Skeletal muscle satellite cell (primary cell): ENCODE measurements around the gene GRID1.

ENCODE experiments used
- H3K27me3 ChIP-seq: 2 replicates; pipeline ENCODE4 v1.7.0; 2013; ENCODE audit warnings: low read length; ENCODE audit not compliant: control insufficient read depth, insufficient read depth
- H3K36me3 ChIP-seq: 2 replicates; pipeline ENCODE4 v1.7.0; 2013; ENCODE audit warnings: mild to moderate bottlenecking, control low read depth, low read length; ENCODE audit not compliant: insufficient read depth
- H3K4me1 ChIP-seq: 2 replicates; pipeline ENCODE4 v1.7.0; 2013; ENCODE audit warnings: low read length; ENCODE audit not compliant: control insufficient read depth, insufficient read depth
- H3K4me2 ChIP-seq: 2 replicates; pipeline ENCODE4 v1.7.0; 2013; ENCODE audit warnings: mild to moderate bottlenecking, low read length
- H3K4me3 ChIP-seq: 2 replicates; pipeline ENCODE4 v1.7.0; 2013; ENCODE audit warnings: low read length
- H3K9ac ChIP-seq: 2 replicates; pipeline ENCODE4 v1.7.0; 2013; ENCODE audit warnings: mild to moderate bottlenecking, low read depth, low read length, moderate library complexity
- H3K9me3 ChIP-seq: replicated peaks from 2 replicates; pipeline ENCODE4 v1.7.0; 2013; ENCODE audit warnings: mild to moderate bottlenecking, control low read depth, low read length

GRID1 gene

GRCh38 chr10:86090807-86091206 is 275.8 kb downstream of the GRID1 start:
- Histone ChIP-seq H3K9ac (no peak overlapping the region), H3K4me3 (no peak overlapping the region), H3K27me3 (no peaks in the 10 kb centered on the region), H3K9me3 (peaks cover 7% of the 10 kb centered on the region), H3K4me1 (no peaks in the 10 kb centered on the region), H3K4me2 (no peak overlapping the region), H3K36me3 (no peaks in the 10 kb centered on the region)

- H3K27me3 ChIP-seq = no peaks in the 10 kb centered on the region
- H3K36me3 ChIP-seq = no peaks in the 10 kb centered on the region
- H3K4me3 ChIP-seq = no peak overlapping the region
- peaks cover 7% of the 10 kb centered on the region for H3K9me3 ChIP-seq
- no peak overlapping the region for H3K9ac ChIP-seq
- H3K4me1 ChIP-seq = no peaks in the 10 kb centered on the region
- H3K4me2 ChIP-seq = no peak overlapping the region
These were observed 278.9 kb downstream of the GRID1 start for GRCh38 chr10:86087716-86088115.

GRCh38 chr10:86086418-86086817 is 280.2 kb downstream of the GRID1 start:
- Histone ChIP-seq H3K4me1 (no peaks in the 10 kb centered on the region), H3K4me3 (no peak overlapping the region), H3K4me2 (no peak overlapping the region), H3K27me3 (no peaks in the 10 kb centered on the region), H3K9ac (no peak overlapping the region), H3K9me3 (peaks cover 7% of the 10 kb centered on the region), H3K36me3 (no peaks in the 10 kb centered on the region)

DNA sequence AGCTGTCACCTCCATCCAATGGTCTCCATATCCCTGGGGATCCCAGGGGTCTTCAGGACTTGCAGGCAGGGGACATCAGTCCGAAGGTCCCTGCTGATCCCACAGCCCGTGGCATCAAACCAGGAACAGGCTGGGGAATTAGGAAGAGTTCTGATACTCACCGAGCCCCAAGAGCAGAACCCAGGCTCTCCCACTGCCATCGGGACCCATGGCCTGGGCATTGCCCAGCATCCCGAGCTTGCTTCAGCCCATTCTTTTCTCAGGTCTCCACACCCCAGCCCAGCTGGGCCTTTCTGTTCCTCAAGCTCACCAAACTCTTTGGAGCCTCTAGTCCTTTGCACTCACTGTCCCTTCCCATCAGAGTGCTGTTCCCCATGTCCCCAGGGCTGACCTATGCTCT is 280.9 kb downstream of the GRID1 start:
- Histone ChIP-seq H3K4me2 (no peak overlapping the region), H3K4me3 (no peak overlapping the region), H3K36me3 (no peaks in the 10 kb centered on the region), H3K9ac (no peak overlapping the region), H3K9me3 (peaks cover 7% of the 10 kb centered on the region), H3K4me1 (no peaks in the 10 kb centered on the region), H3K27me3 (no peaks in the 10 kb centered on the region)

DNA sequence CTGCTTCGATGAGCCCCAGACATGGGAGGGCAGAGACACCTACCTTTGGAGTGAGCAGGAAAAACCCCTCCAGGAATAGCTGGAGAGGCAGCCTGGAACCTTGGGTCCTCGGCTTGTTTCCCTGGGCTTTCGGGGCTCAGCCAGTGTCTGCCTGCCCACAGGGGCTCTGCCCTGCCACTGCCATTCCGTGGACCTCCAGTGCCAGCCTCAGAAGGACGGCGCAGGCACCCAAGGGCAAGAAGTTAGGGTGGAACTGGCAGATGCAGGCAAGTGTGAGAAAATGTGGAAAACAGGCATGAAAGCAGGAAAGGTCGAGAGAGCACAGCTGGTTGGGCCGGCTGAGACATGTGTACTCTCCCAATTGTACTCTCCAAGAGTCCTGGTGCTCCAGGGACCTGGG is 281.5 kb downstream of the GRID1 start:
- Histone ChIP-seq H3K9ac (no peak overlapping the region), H3K27me3 (no peaks in the 10 kb centered on the region), H3K4me3 (no peak overlapping the region), H3K4me2 (no peak overlapping the region), H3K36me3 (no peaks in the 10 kb centered on the region), H3K4me1 (no peaks in the 10 kb centered on the region), H3K9me3 (peaks cover 7% of the 10 kb centered on the region)

GRCh38 chr10:86084585-86084984 is 282.0 kb downstream of the GRID1 start:
- no peak overlapping the region for H3K9ac ChIP-seq
- H3K4me3 ChIP-seq = no peak overlapping the region
- H3K9me3 ChIP-seq = peaks cover 7% of the 10 kb centered on the region
- no peak overlapping the region for H3K4me2 ChIP-seq
- H3K27me3 ChIP-seq = no peaks in the 10 kb centered on the region
- no peaks in the 10 kb centered on the region for H3K36me3 ChIP-seq
- H3K4me1 ChIP-seq = no peaks in the 10 kb centered on the region

GRCh38 chr10:86083664-86084175 is 282.9 kb downstream of the GRID1 start:
- Histone ChIP-seq H3K4me2 (no peak overlapping the region), H3K9ac (no peak overlapping the region), H3K9me3 (peaks cover 7% of the 10 kb centered on the region), H3K4me3 (no peak overlapping the region), H3K36me3 (no peaks in the 10 kb centered on the region), H3K27me3 (no peaks in the 10 kb centered on the region), H3K4me1 (no peaks in the 10 kb centered on the region)

DNA sequence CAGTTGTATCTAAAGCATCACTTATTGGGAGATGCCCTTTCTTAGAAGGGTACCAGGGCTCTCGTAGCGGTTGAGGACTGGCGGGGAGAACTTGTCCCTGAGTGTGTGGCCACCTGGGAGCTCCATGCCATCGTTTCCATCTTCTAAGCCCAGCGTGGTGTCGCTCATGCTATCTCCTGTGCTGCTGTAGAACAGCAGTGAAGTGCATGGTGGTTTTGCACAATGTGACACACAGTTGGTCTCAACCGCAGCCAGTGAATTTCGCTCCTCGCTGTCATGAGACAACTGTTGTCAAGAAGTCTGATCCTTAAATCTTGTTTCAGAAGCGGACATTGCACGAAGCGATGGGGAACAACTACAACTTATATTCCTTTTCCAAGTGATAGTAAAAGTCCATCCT is 283.4 kb downstream of the GRID1 start:
- Histone ChIP-seq H3K9ac (no peak overlapping the region), H3K36me3 (no peaks in the 10 kb centered on the region), H3K4me3 (no peak overlapping the region), H3K9me3 (peaks cover 7% of the 10 kb centered on the region), H3K4me2 (no peak overlapping the region), H3K27me3 (no peaks in the 10 kb centered on the region), H3K4me1 (no peaks in the 10 kb centered on the region)

DNA sequence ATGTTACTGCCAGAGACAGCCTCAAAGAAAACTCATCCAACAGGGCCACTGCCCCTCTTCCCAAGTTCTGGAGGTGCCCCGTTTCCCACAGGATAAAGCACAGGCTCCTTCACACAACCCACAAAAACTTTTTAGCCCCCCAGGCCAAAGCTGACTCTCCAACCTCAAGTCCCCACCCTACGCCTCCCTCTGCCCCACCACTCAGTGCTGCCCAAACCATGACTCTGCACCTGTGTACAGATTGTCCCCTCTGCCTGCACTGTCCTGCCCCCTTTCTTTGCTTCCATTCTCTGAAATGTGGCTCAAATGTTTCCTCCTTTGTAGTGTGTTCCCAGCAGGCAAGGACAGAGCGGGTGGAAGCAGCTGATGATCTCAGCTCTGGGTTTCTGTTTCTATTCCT is 284.0 kb downstream of the GRID1 start:
- Histone ChIP-seq H3K36me3 (no peaks in the 10 kb centered on the region), H3K4me3 (no peak overlapping the region), H3K9ac (no peak overlapping the region), H3K27me3 (no peaks in the 10 kb centered on the region), H3K4me1 (no peaks in the 10 kb centered on the region), H3K4me2 (no peak overlapping the region), H3K9me3 (peaks cover 7% of the 10 kb centered on the region)

DNA sequence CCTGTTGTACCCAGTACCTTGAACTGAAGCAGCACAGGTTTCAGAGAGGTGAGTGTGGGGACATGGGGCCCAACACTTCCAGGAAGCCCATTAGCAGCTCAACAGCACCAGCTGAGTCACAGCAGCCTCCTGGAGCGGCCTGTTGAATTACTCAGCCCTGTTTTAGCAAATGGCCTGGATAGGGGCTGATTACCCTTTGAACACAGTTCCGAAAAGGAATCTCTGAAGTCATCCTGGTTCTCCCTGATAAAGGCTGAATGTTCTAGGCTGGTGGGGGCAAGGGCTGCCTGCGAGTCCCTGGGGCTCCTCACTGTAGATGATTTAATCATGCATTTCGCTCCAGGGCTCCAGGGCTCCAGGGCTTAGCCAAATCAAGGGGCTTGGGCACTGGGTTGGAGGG is 287.5 kb downstream of the GRID1 start:
- Histone ChIP-seq H3K36me3 (no peaks in the 10 kb centered on the region), H3K27me3 (no peaks in the 10 kb centered on the region), H3K9ac (no peak overlapping the region), H3K9me3 (no peaks in the 10 kb centered on the region), H3K4me1 (no peaks in the 10 kb centered on the region), H3K4me3 (no peak overlapping the region), H3K4me2 (no peak overlapping the region)

DNA sequence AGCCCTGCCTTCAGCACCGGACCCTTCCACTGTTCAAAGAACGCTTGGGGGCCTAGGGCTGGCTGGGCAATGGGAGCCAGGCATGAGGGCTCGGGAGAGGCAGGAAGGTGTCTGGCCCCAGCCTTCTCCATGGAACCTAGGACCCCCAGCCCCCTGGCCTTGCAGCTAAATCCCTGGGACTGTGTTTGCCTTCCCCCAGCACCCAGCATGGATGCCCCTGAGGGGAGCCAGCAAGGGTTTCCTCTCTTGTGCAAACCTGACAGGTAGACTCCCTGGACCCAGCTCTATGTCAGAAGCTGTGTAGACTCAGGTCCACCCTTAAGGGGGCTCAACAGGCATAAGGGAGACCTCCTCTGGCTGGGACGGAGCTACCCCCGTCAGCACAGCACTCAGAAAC is 288.0 kb downstream of the GRID1 start:
- no peaks in the 10 kb centered on the region for H3K4me1 ChIP-seq
- H3K9me3 ChIP-seq = no peaks in the 10 kb centered on the region
- no peaks in the 10 kb centered on the region for H3K27me3 ChIP-seq
- no peak overlapping the region for H3K9ac ChIP-seq
- H3K4me3 ChIP-seq = no peak overlapping the region
- H3K36me3 ChIP-seq = no peaks in the 10 kb centered on the region
- no peak overlapping the region for H3K4me2 ChIP-seq

GRCh38 chr10:86077871-86078638 is 288.5 kb downstream of the GRID1 start:
- no peaks in the 10 kb centered on the region for H3K27me3 ChIP-seq
- no peak overlapping the region for H3K4me2 ChIP-seq
- no peaks in the 10 kb centered on the region for H3K36me3 ChIP-seq
- no peak overlapping the region for H3K4me3 ChIP-seq
- no peaks in the 10 kb centered on the region for H3K4me1 ChIP-seq
- H3K9me3 ChIP-seq = no peaks in the 10 kb centered on the region
- no peak overlapping the region for H3K9ac ChIP-seq
